Breast epithelium (tissue), 4 donors: ENCODE data around the gene QTRT2. TPM values are rescaled to one million over a fixed set of nuclear protein-coding genes. Genes with fewer than 3 reads are reported as not detected.

ENCODE experiments used
- DNase-seq, 2 donors: peaks; one replicate each; pipeline ENCODE4 v3.0.0-alpha.2; 2019; ENCODE audit warnings: low spot score in 2 of 2
- H3K27ac ChIP-seq, 2 donors: fragments of 200-600 bp; sonication (generic) in 1 of 2; one replicate each; pipeline ENCODE4 v1.5.1; 2016 to 2019; ENCODE audit warnings: mild to moderate bottlenecking in 1 of 2
- H3K27me3 ChIP-seq, 2 donors: fragments of 200-600 bp; sonication (generic) in 1 of 2; one replicate each; pipeline versions ENCODE4 v1.5.1 to v1.6.0; 2017 to 2019; ENCODE audit warnings: control low read depth in 1 of 2, mild to moderate bottlenecking in 1 of 2
- H3K36me3 ChIP-seq: fragments of 200-600 bp; one replicate; pipeline ENCODE4 v1.5.1; 2019
- H3K4me1 ChIP-seq, 2 donors: fragments of 200-600 bp; sonication (generic); one replicate each; pipeline ENCODE4 v1.5.1; 2016 to 2019; ENCODE audit warnings: control low read depth in 1 of 2
- H3K4me3 ChIP-seq, 3 donors: fragments of 200-600 bp; sonication (generic); 1 replicate in 2 of 3; 2 replicates in 1 of 3; pipeline ENCODE4 v1.5.1; 2016 to 2019; ENCODE audit warnings: mild to moderate bottlenecking in 3 of 3, moderate library complexity in 2 of 3
- H3K9me3 ChIP-seq, 2 donors: fragments of 200-600 bp; sonication (generic) in 1 of 2; one replicate each; pipeline ENCODE4 v1.5.1; 2016 to 2019; ENCODE audit warnings: control low read depth in 1 of 2
- POLR2A ChIP-seq: fragments of 450-650 bp; IDR thresholded peaks from one replicate; pipeline ENCODE4 v1.6.1; 2016; ENCODE audit warnings: antibody characterized with exemption, mild to moderate bottlenecking, moderate library complexity
- POLR2AphosphoS5 ChIP-seq, 3 donors: sonication (generic); formaldehyde crosslinking; IDR thresholded peaks; one replicate each; pipeline ENCODE4 v1.6.1; 2017; ENCODE audit warnings: antibody characterized with exemption in 3 of 3
- intact Hi-C: fragments of 100-400 bp; cut with DNase I; formaldehyde crosslinking; loops from one replicate; pipeline ENCODE4 v1.15.1; 2023; ENCODE audit warnings: low total_unique reads
- total RNA-seq, 3 donors: library from RNA; depleted of rRNA; stranded (reverse); fragments of >200 nt; gene quantifications; one replicate each; pipeline ENCODE4 v1.1.0, GENCODE V29; 2016
- TF ChIP-seq, protein P1 (sequence below), 3 donors: fragments of 450-650 bp; IDR thresholded peaks; one replicate each; pipeline ENCODE4 v1.5.1; 2016 to 2017; ENCODE audit warnings: antibody characterized with exemption in 3 of 3, mild to moderate bottlenecking in 3 of 3, moderate library complexity in 3 of 3

Gene QTRT2
- total RNA-seq, 3 donors from 2014 or later, result 11.0 to 25.8 (median 15.1) TPM

- peak overlapping the region; percentile 6 to 56 for H3K27ac ChIP-seq
- TF ChIP-seq POLR2AphosphoS5 (IDR thresholded peaks at IDR 0.05) (no peak), POLR2A (no peak)
- TF ChIP-seq, protein P1, sequence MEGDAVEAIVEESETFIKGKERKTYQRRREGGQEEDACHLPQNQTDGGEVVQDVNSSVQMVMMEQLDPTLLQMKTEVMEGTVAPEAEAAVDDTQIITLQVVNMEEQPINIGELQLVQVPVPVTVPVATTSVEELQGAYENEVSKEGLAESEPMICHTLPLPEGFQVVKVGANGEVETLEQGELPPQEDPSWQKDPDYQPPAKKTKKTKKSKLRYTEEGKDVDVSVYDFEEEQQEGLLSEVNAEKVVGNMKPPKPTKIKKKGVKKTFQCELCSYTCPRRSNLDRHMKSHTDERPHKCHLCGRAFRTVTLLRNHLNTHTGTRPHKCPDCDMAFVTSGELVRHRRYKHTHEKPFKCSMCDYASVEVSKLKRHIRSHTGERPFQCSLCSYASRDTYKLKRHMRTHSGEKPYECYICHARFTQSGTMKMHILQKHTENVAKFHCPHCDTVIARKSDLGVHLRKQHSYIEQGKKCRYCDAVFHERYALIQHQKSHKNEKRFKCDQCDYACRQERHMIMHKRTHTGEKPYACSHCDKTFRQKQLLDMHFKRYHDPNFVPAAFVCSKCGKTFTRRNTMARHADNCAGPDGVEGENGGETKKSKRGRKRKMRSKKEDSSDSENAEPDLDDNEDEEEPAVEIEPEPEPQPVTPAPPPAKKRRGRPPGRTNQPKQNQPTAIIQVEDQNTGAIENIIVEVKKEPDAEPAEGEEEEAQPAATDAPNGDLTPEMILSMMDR (IDR thresholded peaks at IDR 0.05), result no peak
- no peaks in the 10 kb centered on the region for H3K4me1 ChIP-seq
- intact Hi-C loops, result no loop called here
- no peaks in the 10 kb centered on the region for H3K27me3 ChIP-seq
- no peaks in the 10 kb centered on the region for H3K36me3 ChIP-seq
- no peak overlapping the region for H3K4me3 ChIP-seq
- no peak for DNase-seq
- no peaks in the 10 kb centered on the region for H3K9me3 ChIP-seq
Measured at GRCh38 chr3:114122027-114122709, 65.6 kb downstream of the QTRT2 start.

GRCh38 chr3:114126461-114126860 is 69.9 kb downstream of the QTRT2 start:
- intact Hi-C loops, result no loop called here
- TF ChIP-seq, protein P1 (IDR thresholded peaks at IDR 0.05), result no peak
- TF ChIP-seq POLR2AphosphoS5 (IDR thresholded peaks at IDR 0.05) (no peak), POLR2A (no peak)

GRCh38 chr3:114127517-114127916 is 71.0 kb downstream of the QTRT2 start:
- intact Hi-C loops, result no loop called here
- Histone ChIP-seq H3K4me1 (no peaks in the 10 kb centered on the region), H3K27me3 (no peaks in the 10 kb centered on the region), H3K36me3 (no peaks in the 10 kb centered on the region), H3K9me3 (no peaks in the 10 kb centered on the region), H3K4me3 (no peak overlapping the region), H3K27ac (no peak overlapping the region)
- TF ChIP-seq POLR2AphosphoS5 (IDR thresholded peaks at IDR 0.05) (no peak), POLR2A (no peak)
- TF ChIP-seq, protein P1 (IDR thresholded peaks at IDR 0.05), result no peak
- DNase-seq, result no peak

More at GRCh38 chr3:114126461-114126860, 69.9 kb downstream of the QTRT2 start:
- no peaks in the 10 kb centered on the region for H3K9me3 ChIP-seq
- no peaks in the 10 kb centered on the region for H3K36me3 ChIP-seq
- no peaks in the 10 kb centered on the region for H3K4me1 ChIP-seq
- no peak overlapping the region for H3K27ac ChIP-seq
- H3K4me3 ChIP-seq, result no peak overlapping the region
- no peaks in the 10 kb centered on the region for H3K27me3 ChIP-seq
- DNase-seq, result no peak

DNA sequence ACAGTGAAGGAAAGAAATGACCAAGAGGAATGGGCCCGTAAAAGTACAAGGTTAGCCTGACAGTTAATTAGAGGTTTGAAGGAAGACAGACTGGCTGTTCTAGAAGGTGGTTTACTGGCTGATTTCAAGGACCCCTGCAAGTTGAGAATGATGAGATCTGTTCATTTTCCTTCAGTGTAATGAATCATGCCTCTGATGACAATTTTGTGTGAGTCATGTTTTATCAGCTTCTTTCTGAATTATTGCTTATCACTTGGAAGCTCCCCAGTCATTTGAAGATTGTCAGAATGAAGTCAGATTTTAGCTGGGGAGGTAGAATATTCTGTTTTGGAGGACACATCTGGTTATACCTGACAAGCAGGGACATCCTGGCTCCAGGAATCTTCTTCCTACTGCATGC is 71.7 kb downstream of the QTRT2 start:
- H3K9me3 ChIP-seq, result no peaks in the 10 kb centered on the region
- no peaks in the 10 kb centered on the region for H3K27me3 ChIP-seq
- H3K36me3 ChIP-seq, result no peaks in the 10 kb centered on the region
- intact Hi-C loops, result no loop called here
- DNase-seq, result no peak
- H3K4me1 ChIP-seq, result no peaks in the 10 kb centered on the region
- no peak overlapping the region for H3K4me3 ChIP-seq
- TF ChIP-seq POLR2A (no peak), POLR2AphosphoS5 (IDR thresholded peaks at IDR 0.05) (no peak)
- TF ChIP-seq, protein P1 (IDR thresholded peaks at IDR 0.05), result no peak
- no peak overlapping the region for H3K27ac ChIP-seq

DNA sequence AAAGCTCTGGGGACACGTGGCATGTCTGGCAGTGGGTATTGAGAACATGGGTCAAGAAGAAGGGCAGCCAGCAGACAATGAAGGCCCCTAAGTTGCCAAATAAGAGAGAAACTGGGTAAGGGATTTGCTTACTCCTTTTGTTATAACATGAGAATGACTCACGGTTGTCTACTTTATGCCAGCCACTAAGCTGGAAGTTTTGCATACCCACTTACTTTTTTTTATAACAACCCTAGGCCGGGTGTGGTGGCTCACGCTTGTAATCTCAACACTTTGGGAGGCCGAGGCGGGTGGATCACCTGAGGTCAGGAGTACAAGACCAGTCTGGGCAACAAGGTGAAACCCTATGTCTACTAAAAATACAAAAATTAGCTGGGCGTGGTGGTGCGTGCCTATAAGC is 72.3 kb downstream of the QTRT2 start:
- no peaks in the 10 kb centered on the region for H3K27me3 ChIP-seq
- DNase-seq, result no peak
- no peaks in the 10 kb centered on the region for H3K36me3 ChIP-seq
- H3K9me3 ChIP-seq, result no peaks in the 10 kb centered on the region
- H3K4me1 ChIP-seq, result no peaks in the 10 kb centered on the region
- TF ChIP-seq POLR2A, result no peak
- no peak for TF ChIP-seq POLR2AphosphoS5 (IDR thresholded peaks at IDR 0.05)
- intact Hi-C loops, result no loop called here
- H3K4me3 ChIP-seq, result no peak overlapping the region
- H3K27ac ChIP-seq, result no peak overlapping the region
